Subcutaneous abdominal adipose tissue (tissue), 5 donors: Measurements from ENCODE around the gene MAP4K4.

Source experiments
- H3K27ac ChIP-seq: one replicate; pipeline ENCODE4 v1.7.0; 2013; ENCODE audit warnings: low read depth, mild to moderate bottlenecking, inconsistent platforms, low read length, moderate library complexity
- H3K27me3 ChIP-seq, 5 donors: one replicate each; pipeline ENCODE4 v1.7.0; 2013; ENCODE audit warnings: low read length in 5 of 5, inconsistent platforms in 1 of 5; ENCODE audit not compliant: control insufficient read depth in 5 of 5, insufficient read depth in 4 of 5
- H3K36me3 ChIP-seq, 5 donors: one replicate each; pipeline ENCODE4 v1.7.0; 2013; ENCODE audit warnings: low read length in 5 of 5; ENCODE audit not compliant: control insufficient read depth in 5 of 5, insufficient read depth in 5 of 5
- H3K4me1 ChIP-seq, 5 donors: one replicate each; pipeline ENCODE4 v1.7.0; 2013; ENCODE audit warnings: low read length in 5 of 5, mild to moderate bottlenecking in 3 of 5, moderate library complexity in 1 of 5; ENCODE audit not compliant: control insufficient read depth in 5 of 5, insufficient read depth in 5 of 5
- H3K4me3 ChIP-seq, 5 donors: one replicate each; pipeline ENCODE4 v1.7.0; 2013; ENCODE audit warnings: low read length in 5 of 5, low read depth in 1 of 5
- H3K9ac ChIP-seq, 5 donors: one replicate each; pipeline ENCODE4 v1.7.0; 2013; ENCODE audit warnings: low read length in 5 of 5, mild to moderate bottlenecking in 4 of 5, moderate library complexity in 3 of 5
- H3K9me3 ChIP-seq, 5 donors: one replicate each; pipeline ENCODE4 v1.7.0; 2013; ENCODE audit warnings: low read length in 5 of 5; ENCODE audit not compliant: control insufficient read depth in 5 of 5
- donor health status: healthy.
- donor health status: healthy.
- donor health status: healthy.
- donor health status: healthy.
- donor health status: healthy.

Gene MAP4K4

DNA sequence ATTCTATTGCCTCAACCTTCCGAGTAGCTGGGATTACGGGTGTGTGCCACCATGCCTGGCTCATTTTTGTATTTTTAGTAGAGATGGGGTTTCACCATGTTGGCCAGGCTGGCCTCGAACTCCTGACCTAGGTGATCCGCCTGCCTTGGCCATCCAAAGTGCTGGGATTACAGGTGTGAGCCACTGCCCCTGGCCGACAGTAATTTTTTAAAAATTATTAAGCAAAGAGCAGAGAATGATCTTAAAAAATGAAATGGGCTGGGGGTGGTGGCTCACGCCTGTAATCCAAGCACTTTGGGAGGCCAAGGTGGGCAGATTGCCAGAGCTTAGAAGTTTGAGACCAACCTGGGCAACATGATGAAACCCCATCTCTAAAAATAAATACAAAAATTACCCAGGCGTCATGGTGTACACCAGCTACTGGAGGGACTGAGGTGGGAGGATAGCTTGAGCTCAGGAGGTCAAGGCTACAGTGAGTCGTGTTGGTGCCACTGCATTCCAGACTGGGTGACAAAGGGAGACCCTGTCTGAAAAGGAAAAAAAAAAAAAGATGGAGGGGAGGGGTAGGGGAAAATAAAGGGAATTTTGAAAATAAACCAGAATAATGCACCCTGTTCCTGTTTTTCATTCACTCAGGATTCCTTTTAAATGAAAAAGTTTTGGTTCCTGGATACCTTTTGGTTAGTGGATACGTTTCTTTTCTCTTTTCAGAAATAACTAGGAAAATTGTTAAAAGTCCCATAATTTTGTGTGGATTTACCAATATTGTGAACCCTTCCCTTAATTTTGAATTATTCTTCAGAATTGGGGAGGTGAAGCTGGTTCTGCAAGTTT is 33.9 kb downstream of the MAP4K4 start:
- Histone ChIP-seq H3K27me3 (no peaks in the 10 kb centered on the region), H3K9ac (no peak overlapping the region), H3K9me3 (no peaks in the 10 kb centered on the region), H3K27ac (no peak overlapping the region), H3K36me3 (no peaks in the 10 kb centered on the region), H3K4me3 (no peak overlapping the region), H3K4me1 (peaks cover 5 to 49% (median 30%) of the 10 kb centered on the region in 5 donors)

DNA sequence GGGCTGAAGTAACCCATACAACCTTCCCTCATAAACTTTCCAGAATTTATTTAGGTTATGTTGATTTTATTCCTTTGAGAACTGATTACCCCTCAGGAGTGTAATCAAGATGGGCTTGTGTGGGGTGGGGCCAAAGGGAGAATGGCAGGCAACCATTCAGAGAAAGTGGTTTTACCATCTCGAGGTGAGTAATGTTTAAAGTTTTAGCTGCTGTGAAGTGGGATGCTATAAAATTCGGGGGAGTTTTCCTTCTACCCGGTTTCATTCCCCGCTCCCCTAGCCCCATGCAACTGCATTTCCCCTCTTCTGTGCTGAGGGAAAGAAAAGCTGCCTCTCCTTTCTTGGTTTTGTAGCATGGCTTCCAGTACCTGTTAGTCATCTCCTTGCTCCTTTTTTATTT is 34.7 kb downstream of the MAP4K4 start:
- no peaks in the 10 kb centered on the region for H3K27me3 ChIP-seq
- H3K36me3 ChIP-seq: no peaks in the 10 kb centered on the region
- H3K9me3 ChIP-seq: no peaks in the 10 kb centered on the region
- H3K9ac ChIP-seq: no peak overlapping the region
- no peak overlapping the region for H3K27ac ChIP-seq
- no peak overlapping the region for H3K4me3 ChIP-seq
- peaks cover 5 to 52% (median 37%) of the 10 kb centered on the region in 5 donors for H3K4me1 ChIP-seq

DNA sequence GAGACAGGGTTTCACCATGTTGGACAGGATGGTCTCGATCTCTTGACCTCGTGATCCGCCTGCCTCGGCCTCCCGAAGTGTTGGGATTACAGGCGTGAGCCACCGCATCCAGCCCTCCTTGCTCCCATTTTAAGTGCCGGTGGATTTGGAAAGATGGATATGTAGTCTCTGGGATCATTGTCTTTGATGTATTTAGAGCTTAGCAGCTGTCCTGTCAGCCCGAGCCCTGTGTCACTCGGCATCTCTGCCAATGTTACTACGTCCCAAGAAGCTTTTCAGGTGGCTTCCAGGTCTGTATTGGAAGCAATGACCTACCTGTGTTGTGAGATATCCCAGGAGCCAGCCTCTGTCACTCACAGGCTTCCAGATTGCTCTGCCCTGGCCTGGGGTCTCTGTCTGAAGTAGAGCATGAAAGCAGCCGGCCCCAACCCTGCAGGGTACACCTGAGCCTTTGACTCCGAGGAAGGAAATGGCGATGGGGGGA is 35.3 kb downstream of the MAP4K4 start:
- Histone ChIP-seq H3K27ac (no peak overlapping the region), H3K36me3 (no peaks in the 10 kb centered on the region), H3K9ac (no peak overlapping the region), H3K4me3 (no peak overlapping the region), H3K4me1 (peaks cover 5 to 51% (median 36%) of the 10 kb centered on the region in 5 donors), H3K27me3 (no peaks in the 10 kb centered on the region), H3K9me3 (no peaks in the 10 kb centered on the region)

DNA sequence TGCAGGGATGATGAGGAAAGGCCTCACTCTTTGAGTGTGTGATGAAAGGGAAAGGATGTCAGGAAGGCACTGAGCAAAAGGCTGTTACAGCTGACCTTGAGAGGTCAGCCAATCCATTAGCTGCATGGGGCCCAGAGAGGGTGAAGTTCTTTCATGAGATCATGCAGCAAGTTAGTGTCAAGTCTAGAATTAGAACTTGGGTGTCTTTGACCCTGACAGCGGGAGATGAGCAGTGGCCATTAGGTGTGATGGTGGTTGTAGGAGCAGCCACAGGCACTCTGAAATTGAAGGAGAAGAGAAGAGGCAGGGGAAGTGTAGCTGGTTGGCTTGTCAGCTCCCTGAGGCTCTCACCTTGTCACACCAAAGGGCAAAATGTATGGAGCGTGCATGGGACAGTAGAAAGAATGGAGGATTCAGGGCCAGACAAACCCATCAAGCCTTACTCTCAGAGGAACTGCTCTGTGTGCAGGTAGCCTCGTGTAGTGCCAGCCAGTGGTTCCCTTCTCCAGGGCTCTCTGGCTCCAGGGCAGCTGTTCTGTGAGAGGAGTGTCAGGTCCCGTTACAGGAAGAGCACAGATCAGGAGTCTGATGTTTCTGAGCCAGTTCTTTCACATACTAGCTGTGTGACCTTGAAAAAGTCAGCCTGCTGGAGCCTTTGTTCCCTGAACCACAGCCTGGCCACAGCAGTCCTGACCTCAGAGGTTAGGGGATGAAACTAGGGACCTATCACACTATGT is 35.9 kb downstream of the MAP4K4 start:
- Histone ChIP-seq H3K9ac (no peak overlapping the region), H3K4me1 (peaks cover 5 to 48% (median 34%) of the 10 kb centered on the region in 5 donors), H3K4me3 (no peak overlapping the region), H3K27ac (no peak overlapping the region), H3K27me3 (no peaks in the 10 kb centered on the region), H3K9me3 (no peaks in the 10 kb centered on the region), H3K36me3 (no peaks in the 10 kb centered on the region)

DNA sequence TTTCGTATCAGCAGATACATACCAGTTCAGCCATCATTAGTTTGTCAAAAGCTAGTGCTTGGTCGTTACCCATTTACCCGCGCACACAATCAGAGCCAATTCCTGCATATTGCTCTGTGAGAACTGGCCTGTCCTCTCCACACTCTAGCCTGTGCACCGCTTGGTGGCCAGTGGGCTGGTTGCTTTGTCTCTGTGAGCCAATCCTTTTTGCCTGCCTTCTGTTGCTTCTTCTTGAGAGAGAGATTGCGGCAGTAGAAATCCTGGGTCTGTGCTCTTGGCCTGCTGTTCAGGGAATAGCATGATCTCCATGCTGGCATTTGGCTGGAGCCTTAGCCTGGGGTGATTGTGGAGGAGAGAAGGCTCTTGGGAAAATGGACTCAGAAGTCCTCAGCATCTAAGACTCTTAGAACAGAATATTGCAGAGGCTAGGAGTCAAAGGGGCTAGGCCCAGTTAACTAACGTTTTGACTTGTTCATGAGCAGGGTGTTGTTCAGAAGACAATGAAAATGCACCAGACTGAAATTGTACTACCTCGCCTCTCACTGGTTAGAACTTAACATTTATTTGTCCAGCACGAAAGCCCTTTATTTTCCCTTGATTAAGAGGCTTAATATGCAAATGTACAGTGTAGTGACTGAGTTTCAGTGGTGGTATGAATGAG is 37.1 kb downstream of the MAP4K4 start:
- H3K4me3 ChIP-seq: no peak overlapping the region
- H3K27me3 ChIP-seq: no peaks in the 10 kb centered on the region
- no peak overlapping the region for H3K9ac ChIP-seq
- peak overlapping the region; percentile 46 for H3K27ac ChIP-seq
- peaks cover 5 to 41% (median 34%) of the 10 kb centered on the region in 5 donors for H3K4me1 ChIP-seq
- H3K36me3 ChIP-seq: no peaks in the 10 kb centered on the region
- H3K9me3 ChIP-seq: no peaks in the 10 kb centered on the region

GRCh38 chr2:101735166-101735533 is 37.6 kb downstream of the MAP4K4 start:
- Histone ChIP-seq H3K36me3 (no peaks in the 10 kb centered on the region), H3K9ac (no peak overlapping the region), H3K4me3 (no peak overlapping the region), H3K4me1 (peaks cover 5 to 40% (median 34%) of the 10 kb centered on the region in 5 donors), H3K27ac (peak overlapping the region; percentile 46), H3K9me3 (no peaks in the 10 kb centered on the region), H3K27me3 (no peaks in the 10 kb centered on the region)

DNA sequence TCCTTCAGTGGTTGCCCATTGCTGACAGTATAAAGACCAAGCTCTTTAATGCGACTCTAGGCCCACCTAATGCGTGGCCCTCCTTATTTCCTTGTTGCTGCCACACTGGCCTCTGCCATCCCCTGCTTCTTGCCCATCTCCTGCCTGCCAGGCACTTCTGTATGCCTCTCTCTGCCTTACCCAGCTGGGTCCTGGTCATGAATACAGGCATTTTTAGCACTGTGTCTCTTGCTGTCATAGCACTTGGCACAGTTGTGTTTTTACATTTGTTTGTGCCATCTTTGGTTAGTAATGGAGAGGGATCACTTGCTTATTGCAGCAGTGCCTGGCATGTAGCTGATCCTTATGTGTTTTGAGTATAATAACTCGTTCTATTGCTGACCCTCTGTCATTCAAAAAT is 38.7 kb downstream of the MAP4K4 start:
- H3K4me3 ChIP-seq: peak overlapping the region in 1 of 5 donors; percentile 6
- H3K27me3 ChIP-seq: no peaks in the 10 kb centered on the region
- H3K4me1 ChIP-seq: peaks cover 5 to 42% (median 34%) of the 10 kb centered on the region in 5 donors
- no peaks in the 10 kb centered on the region for H3K9me3 ChIP-seq
- H3K27ac ChIP-seq: peak overlapping the region; percentile 47
- H3K36me3 ChIP-seq: no peaks in the 10 kb centered on the region
- peak overlapping the region in 1 of 5 donors; percentile 4 for H3K9ac ChIP-seq

DNA sequence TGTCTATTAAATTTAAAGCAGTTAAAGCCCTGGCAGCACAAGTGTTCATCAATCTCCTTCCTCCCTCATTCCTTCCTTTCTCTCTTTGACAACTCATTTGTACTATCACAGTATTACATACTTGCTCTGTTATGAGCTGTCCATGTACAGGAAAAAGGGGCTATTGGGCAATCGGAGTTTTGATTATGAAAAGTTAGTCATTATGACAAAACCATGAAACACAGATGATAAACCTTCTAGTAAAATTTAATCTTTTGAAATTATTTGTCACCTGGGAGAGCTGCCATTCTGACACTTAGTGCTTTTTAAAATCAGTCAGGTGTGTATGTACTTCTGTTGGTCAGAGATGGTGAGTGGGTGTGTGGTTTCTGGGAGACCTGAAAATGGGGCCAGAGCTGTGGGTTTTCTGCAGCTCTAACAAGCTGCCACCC is 39.4 kb downstream of the MAP4K4 start:
- no peaks in the 10 kb centered on the region for H3K27me3 ChIP-seq
- H3K9ac ChIP-seq: no peak overlapping the region
- no peaks in the 10 kb centered on the region for H3K36me3 ChIP-seq
- H3K4me1 ChIP-seq: peaks cover 6 to 49% (median 38%) of the 10 kb centered on the region in 5 donors
- H3K4me3 ChIP-seq: no peak overlapping the region
- H3K9me3 ChIP-seq: no peaks in the 10 kb centered on the region
- peak overlapping the region; percentile 47 for H3K27ac ChIP-seq

DNA sequence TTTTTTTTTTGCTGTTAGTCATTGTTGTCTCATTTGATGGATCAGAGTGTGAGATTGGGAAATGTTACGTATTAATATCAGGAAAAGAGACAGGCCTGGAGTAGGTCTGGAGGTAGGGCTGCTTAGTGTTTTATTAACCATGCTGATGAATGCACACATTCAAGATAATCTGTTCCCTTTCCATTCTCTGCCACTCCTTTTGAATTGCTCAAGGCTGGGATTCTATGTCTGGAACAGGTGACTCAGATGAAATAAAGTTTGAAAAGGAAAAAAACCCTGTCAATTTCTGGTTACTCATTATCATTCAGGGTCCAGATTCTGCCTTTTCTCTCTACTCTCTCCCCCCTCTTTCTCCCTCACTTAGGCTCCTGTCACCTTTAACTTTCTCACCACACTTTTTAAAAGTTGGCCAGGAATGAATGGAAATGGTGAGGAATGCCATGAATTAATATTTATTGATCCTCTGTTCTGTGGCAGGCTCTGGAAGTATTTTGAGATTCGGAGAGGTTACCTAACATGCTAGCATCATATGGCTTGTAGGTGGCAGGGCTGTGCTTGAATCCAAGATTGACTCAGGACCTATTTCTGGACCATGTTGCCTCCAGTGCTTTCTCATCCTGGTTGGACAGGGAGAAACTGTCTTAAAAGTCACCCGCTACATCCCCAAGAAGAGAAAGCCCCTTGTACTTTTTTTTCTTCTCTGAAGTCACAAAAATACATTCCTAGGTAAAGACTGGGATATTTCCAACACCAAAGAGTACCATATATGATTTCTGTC is 40.2 kb downstream of the MAP4K4 start:
- H3K4me1 ChIP-seq: peaks cover 8 to 56% (median 45%) of the 10 kb centered on the region in 5 donors
- H3K4me3 ChIP-seq: no peak overlapping the region
- H3K9me3 ChIP-seq: no peaks in the 10 kb centered on the region
- H3K27me3 ChIP-seq: no peaks in the 10 kb centered on the region
- H3K27ac ChIP-seq: peak overlapping the region; percentile 34
- no peaks in the 10 kb centered on the region for H3K36me3 ChIP-seq
- H3K9ac ChIP-seq: no peak overlapping the region
